BJ (cell line): ENCODE data around the gene CCDC158. TPM values are rescaled to one million over a fixed set of nuclear protein-coding genes. Genes with fewer than 3 reads are reported as not detected.

ENCODE experiments used
- CTCF ChIA-PET: fragments of 350-600 bp; formaldehyde crosslinking; extraction: SDS; loops from one replicate; lab custom pipeline; 2021; ENCODE audit warnings: antibody characterized with exemption, inconsistent platforms; lab: Yijun Ruan, JAX
- POLR2A ChIA-PET: fragments of 300-600 bp; sonication (Branson Sonifier 250); formaldehyde crosslinking; extraction: SDS; loops from one replicate; lab custom pipeline; 2021; ENCODE audit warnings: antibody characterized with exemption; lab: Charles Lee
- DNase-seq: peaks from one replicate; pipeline ENCODE4 v3.0.0-alpha.2; 2011; ENCODE audit warnings: low read depth
- H3K27me3 ChIP-seq: 2 replicates; pipeline ENCODE4 v1.6.0; 2011; ENCODE audit warnings: low read length; ENCODE audit not compliant: control insufficient read depth, insufficient read depth
- H3K36me3 ChIP-seq: 2 replicates; pipeline ENCODE4 v1.5.1; 2011; ENCODE audit warnings: low read length; ENCODE audit not compliant: control insufficient read depth, insufficient read depth
- H3K4me3 ChIP-seq: 2 replicates; pipeline ENCODE4 v1.5.1; 2011; ENCODE audit warnings: low read depth, mild to moderate bottlenecking, control low read depth, low read length
- polyA plus RNA-seq: library from polyadenylated mRNA; depleted of rRNA; stranded (reverse); fragments of >200 nt; gene quantifications from 2 replicates; pipeline ENCODE4 v1.2.3, GENCODE V29; 2011
- TF ChIP-seq, protein P1 (sequence below): IDR thresholded peaks from 2 replicates; pipeline ENCODE4 v1.5.1; 2011; ENCODE audit warnings: low read depth, mild to moderate bottlenecking, control low read depth, inconsistent platforms, low read length, moderate library complexity; ENCODE audit not compliant: insufficient read depth

Gene CCDC158
- polyA plus RNA-seq, 1 experiment = 0.11 TPM

DNA sequence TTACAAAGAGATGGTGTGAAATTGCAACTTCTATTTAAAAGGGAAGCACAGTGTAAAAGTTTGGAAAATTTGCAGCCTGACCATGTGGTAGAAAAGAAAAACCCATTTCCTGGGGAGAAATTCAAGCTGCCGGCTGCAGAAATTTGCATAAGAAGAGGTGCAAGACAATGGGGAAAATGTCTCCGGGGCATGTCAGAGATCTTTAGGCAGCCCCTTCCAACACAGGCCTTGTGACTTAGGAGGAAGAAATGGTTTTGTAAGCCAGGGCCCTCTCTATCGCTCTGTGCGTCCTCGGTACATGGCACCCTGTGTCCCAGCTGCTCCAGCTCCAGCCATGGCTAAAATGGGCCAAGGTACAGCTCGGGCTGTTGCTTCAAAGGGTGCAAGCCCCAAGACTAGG lies 40.4 kb downstream of the CCDC158 start:
- no peak overlapping the region for H3K4me3 ChIP-seq
- ChIA-PET POLR2A (no interaction called here), CTCF (interaction anchor here (1.5 kb wide), 1 partner anchor 201 kb away, joined by 5 read pairs; no protein-coding TSS in a partner anchor)
- H3K36me3 ChIP-seq = no peaks in the 10 kb centered on the region
- no peak for DNase-seq
- peaks cover 1% of the 10 kb centered on the region; the same call in 1 of the 2 replicates for H3K27me3 ChIP-seq
- TF ChIP-seq, protein P1, sequence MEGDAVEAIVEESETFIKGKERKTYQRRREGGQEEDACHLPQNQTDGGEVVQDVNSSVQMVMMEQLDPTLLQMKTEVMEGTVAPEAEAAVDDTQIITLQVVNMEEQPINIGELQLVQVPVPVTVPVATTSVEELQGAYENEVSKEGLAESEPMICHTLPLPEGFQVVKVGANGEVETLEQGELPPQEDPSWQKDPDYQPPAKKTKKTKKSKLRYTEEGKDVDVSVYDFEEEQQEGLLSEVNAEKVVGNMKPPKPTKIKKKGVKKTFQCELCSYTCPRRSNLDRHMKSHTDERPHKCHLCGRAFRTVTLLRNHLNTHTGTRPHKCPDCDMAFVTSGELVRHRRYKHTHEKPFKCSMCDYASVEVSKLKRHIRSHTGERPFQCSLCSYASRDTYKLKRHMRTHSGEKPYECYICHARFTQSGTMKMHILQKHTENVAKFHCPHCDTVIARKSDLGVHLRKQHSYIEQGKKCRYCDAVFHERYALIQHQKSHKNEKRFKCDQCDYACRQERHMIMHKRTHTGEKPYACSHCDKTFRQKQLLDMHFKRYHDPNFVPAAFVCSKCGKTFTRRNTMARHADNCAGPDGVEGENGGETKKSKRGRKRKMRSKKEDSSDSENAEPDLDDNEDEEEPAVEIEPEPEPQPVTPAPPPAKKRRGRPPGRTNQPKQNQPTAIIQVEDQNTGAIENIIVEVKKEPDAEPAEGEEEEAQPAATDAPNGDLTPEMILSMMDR = no peak

DNA sequence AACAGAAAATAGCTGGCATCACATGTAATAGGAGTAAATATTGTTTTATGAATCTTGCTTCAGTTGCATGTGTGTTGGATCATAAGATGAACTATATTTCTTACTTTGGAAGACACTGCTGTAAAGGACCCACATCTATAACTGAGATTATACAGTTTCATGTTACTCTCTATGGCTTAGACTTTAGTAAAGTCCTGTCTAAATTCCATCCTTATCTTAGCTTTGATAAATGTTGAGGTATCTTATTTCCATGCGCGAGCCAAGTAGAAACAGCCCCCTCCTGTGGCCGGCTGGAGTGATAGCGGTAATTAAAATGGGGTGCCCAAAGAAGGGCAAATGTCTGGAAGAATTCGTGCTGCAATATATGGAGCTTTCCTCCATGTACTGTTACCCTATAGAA lies 43.0 kb downstream of the CCDC158 start:
- TF ChIP-seq, protein P1 = peak; percentile 66
- Histone ChIP-seq H3K27me3 (peaks cover 1% of the 10 kb centered on the region; the same call in 1 of the 2 replicates), H3K36me3 (no peaks in the 10 kb centered on the region), H3K4me3 (no peak overlapping the region)
- ChIA-PET CTCF (interaction anchor here (0.8 to 5.9 kb wide), 11 partner anchors 10 to 606 kb away, joined by 3 to 78 read pairs (median 4); partner anchors contain the start of genes NUP54 and STBD1), POLR2A (no interaction called here)
- DNase-seq = no peak

DNA sequence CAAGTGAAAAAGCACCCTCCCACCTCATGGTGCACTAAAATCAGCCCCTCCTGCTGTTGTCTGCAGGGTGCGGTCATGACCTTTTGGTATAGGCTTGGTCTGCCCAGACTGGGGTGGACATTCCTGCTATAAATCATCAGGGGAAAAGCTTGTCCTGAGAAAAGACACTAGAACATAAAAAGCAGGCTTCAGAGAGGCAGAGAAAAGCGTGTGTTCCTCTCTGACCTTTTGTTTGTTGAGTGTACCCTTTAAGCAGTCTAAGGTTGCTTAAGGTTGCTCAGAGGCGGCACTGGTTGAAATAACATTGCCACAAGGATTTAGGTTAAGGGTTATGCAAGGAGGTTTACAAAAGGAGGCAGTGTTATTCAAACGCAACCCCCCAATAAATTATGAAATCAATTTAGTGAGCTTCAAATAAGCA lies 43.5 kb downstream of the CCDC158 start:
- Histone ChIP-seq H3K4me3 (no peak overlapping the region), H3K27me3 (peaks cover 1% of the 10 kb centered on the region; the same call in 1 of the 2 replicates), H3K36me3 (no peaks in the 10 kb centered on the region)
- ChIA-PET CTCF (interaction anchor here (0.8 to 5.9 kb wide), 12 partner anchors 10 to 246 kb away, joined by 3 to 78 read pairs (median 4); partner anchors contain the start of genes NUP54 and STBD1), POLR2A (no interaction called here)
- TF ChIP-seq, protein P1 = no peak
- no peak for DNase-seq

DNA sequence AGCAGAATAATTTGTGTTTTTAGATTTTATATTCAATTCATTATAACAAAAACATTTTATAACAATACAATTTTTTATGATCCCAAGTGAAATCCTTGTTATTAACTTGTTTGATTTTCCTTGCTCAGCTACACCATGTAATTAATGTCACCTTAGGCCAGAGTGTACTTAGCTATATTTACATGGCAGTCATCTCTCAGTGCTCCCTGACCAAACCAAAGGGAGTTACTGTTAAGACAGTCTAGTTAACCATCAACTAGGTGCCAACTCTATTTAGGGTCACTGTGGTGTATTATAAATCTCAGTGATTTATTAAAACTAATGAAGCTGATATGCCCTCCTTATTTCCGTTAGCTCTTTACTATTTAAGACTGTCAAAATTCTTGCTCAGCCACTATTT lies 44.4 kb downstream of the CCDC158 start:
- ChIA-PET POLR2A (no interaction called here), CTCF (interaction anchor here (0.9 to 5.9 kb wide), 6 partner anchors 12 to 197 kb away, joined by 4 to 78 read pairs (median 8); partner anchors contain the start of gene STBD1)
- TF ChIP-seq, protein P1 = no peak
- DNase-seq = no peak
- H3K27me3 ChIP-seq = peaks cover 1% of the 10 kb centered on the region; the same call in 1 of the 2 replicates
- H3K36me3 ChIP-seq = no peaks in the 10 kb centered on the region
- no peak overlapping the region for H3K4me3 ChIP-seq

DNA sequence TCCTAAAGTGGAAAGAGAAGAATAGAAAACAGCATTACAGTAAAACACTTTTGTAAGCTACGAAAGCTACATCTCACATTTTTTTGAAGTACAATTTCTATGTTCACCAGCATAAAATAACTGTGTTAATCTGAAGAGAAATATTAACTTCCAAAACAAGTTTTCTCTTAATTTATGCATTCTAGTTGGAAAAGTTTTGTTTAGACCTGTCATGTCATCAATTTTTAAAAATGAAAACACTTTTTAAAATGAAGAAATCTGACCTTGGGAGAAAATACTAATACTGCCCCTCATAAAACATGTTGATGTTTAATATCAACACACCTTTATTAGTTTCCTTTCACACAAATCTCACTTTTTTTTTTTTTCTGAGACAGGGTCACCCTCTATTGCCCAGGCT lies 45.2 kb downstream of the CCDC158 start:
- peaks cover 1% of the 10 kb centered on the region; the same call in 1 of the 2 replicates for H3K27me3 ChIP-seq
- TF ChIP-seq, protein P1 = no peak
- no peaks in the 10 kb centered on the region for H3K36me3 ChIP-seq
- DNase-seq = no peak
- no peak overlapping the region for H3K4me3 ChIP-seq
- POLR2A ChIA-PET = no interaction called here
- CTCF ChIA-PET = interaction anchor here (1.2 to 5.9 kb wide), 4 partner anchors 11 to 197 kb away, joined by 4 to 78 read pairs (median 8); no protein-coding TSS in a partner anchor
